Measurements from ENCODE around the gene TPGS2. TPM values are rescaled to one million over a fixed set of nuclear protein-coding genes. Genes with fewer than 3 reads are reported as not detected.
"Not testable (repeated sequence)": the region's sequence is repeated elsewhere in the genome, so short reads cannot be mapped to it uniquely, and the experiment has no call there.

TPGS2 gene
- total and polyA plus RNA-seq, 9 donors: 55.9 to 122 (median 74.1) TPM

DNA sequence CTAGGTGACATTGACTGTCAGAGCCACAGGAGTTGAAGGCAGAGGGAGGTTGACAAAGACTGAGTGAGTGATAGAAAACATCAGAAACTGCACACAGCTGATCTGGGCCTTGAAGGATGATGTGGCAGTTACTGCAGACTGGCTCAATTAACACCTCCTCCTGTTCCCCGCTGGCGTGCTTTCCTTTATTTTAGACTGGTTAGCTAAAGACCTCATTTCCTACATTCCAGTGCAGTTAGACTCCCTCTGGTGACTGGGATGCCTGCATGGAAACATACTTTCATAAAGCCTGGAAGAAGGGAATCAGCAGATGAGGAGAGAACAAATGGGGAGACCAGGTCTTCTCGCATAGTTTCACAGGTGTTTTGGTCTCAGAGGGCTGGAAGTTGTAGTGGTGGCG is 7.1 kb downstream of the TPGS2 start:
- H3K27ac ChIP-seq: no peak overlapping the region
- no peak overlapping the region for H3K4me3 ChIP-seq
- TF ChIP-seq POLR2A (IDR thresholded peaks at IDR 0.05) (no peak), EP300 (IDR thresholded peaks at IDR 0.05) (no peak)
- TF ChIP-seq, protein P1, sequence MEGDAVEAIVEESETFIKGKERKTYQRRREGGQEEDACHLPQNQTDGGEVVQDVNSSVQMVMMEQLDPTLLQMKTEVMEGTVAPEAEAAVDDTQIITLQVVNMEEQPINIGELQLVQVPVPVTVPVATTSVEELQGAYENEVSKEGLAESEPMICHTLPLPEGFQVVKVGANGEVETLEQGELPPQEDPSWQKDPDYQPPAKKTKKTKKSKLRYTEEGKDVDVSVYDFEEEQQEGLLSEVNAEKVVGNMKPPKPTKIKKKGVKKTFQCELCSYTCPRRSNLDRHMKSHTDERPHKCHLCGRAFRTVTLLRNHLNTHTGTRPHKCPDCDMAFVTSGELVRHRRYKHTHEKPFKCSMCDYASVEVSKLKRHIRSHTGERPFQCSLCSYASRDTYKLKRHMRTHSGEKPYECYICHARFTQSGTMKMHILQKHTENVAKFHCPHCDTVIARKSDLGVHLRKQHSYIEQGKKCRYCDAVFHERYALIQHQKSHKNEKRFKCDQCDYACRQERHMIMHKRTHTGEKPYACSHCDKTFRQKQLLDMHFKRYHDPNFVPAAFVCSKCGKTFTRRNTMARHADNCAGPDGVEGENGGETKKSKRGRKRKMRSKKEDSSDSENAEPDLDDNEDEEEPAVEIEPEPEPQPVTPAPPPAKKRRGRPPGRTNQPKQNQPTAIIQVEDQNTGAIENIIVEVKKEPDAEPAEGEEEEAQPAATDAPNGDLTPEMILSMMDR (IDR thresholded peaks at IDR 0.05): no peak
- 94 to 98% (median 96%) methylated on average over 4 of the region's 4 CpGs for WGBS, 3 donors
- DNase-seq: no peak
- no peaks in the 10 kb centered on the region for H3K27me3 ChIP-seq
- no peaks in the 10 kb centered on the region for H3K4me1 ChIP-seq (ENCODE audit: insufficient read depth)
- H3K36me3 ChIP-seq: no peaks in the 10 kb centered on the region
- intact Hi-C loops (cut with DNase I): no loop called here
- H3K9me3 ChIP-seq: no peaks in the 10 kb centered on the region

DNA sequence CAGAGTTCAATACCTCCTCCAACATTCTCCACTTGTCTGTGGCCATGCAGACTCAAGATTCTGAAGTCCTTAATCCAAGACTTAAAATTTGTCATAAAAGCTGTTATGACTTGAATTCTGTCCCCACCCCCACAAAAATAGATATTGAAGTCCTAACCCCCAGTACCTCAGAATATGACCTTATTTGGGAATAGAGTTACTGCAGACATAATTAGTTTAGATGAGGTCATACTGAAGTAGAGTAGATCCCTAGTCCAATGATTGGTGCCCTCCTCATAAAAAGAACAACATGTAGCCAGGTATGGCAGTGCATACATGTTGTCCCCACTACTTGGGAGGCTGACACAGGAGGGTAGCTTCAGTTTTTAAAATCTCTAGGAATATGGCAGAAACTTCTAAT is 9.2 kb downstream of the TPGS2 start:
- Histone ChIP-seq H3K4me1 (ENCODE audit: insufficient read depth) (peaks cover 1% of the 10 kb centered on the region), H3K27me3 (no peaks in the 10 kb centered on the region), H3K36me3 (no peaks in the 10 kb centered on the region), H3K9me3 (no peaks in the 10 kb centered on the region), H3K27ac (no peak overlapping the region), H3K4me3 (no peak overlapping the region)
- TF ChIP-seq POLR2A (IDR thresholded peaks at IDR 0.05) (no peak), EP300 (IDR thresholded peaks at IDR 0.05) (no peak)
- TF ChIP-seq, protein P1 (IDR thresholded peaks at IDR 0.05): no peak
- intact Hi-C loops (cut with DNase I): loop anchor here in 1 of 4 donors (5.0 to 10.0 kb wide), 2 partner anchors 222 to 525 kb away; partner anchors contain the start of gene FHOD3
- DNase-seq: no peak

DNA sequence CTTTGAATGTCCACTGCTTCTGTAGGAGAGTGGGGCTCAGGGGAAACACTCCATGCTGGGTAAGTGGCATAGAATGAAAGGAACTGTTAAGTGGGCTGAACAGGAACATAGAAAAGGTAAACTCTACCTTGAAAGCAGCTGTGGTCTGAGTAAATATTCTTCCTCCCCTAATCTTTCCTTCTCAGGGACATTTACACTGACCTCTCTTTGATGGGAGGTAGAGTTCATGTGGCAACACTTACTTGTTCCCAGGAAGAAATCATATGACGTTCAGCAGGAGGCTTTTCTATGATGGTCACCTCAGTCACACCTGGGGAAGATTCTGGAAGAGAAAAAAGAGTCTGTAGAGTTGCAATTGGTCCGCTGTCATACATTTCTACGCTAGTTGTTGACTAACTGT is 10.2 kb downstream of the TPGS2 start:
- no peak overlapping the region for H3K4me3 ChIP-seq
- H3K36me3 ChIP-seq: no peaks in the 10 kb centered on the region
- TF ChIP-seq, protein P1 (IDR thresholded peaks at IDR 0.05): no peak
- no peak for TF ChIP-seq POLR2A (IDR thresholded peaks at IDR 0.05)
- no peak for TF ChIP-seq EP300 (IDR thresholded peaks at IDR 0.05)
- H3K27ac ChIP-seq: no peak overlapping the region
- H3K27me3 ChIP-seq: no peaks in the 10 kb centered on the region
- peaks cover 1% of the 10 kb centered on the region for H3K4me1 ChIP-seq (ENCODE audit: insufficient read depth)
- H3K9me3 ChIP-seq: no peaks in the 10 kb centered on the region
- intact Hi-C loops (cut with DNase I): loop anchor here in 1 of 4 donors (5.0 to 10.0 kb wide), 2 partner anchors 221 to 524 kb away; partner anchors contain the start of gene FHOD3
- 84 to 92% (median 88%) methylated on average over 3 of the region's 3 CpGs for WGBS, 3 donors
- DNase-seq: no peak

DNA sequence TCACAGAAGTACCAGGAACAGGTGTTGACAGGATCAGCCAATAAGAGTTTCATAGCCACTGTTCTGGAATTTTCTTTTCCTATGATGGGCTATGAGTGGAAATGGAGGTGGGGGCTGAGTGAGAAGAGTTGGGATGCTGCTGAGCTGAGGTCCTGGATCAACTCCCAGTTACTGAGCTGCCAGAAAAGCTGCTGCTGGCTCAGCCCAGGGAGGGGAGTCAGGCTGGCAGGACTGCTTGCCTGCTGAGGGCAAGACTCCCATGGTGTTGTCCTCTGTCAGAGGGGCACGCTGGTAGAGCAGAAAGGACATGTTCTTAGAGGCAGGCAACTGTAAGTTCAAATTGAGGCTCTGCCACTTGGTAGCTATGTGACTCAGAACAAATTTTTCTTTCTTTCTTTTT is 11.8 kb downstream of the TPGS2 start:
- Histone ChIP-seq H3K27me3 (no peaks in the 10 kb centered on the region), H3K27ac (no peak overlapping the region), H3K4me1 (ENCODE audit: insufficient read depth) (peaks cover 6% of the 10 kb centered on the region), H3K4me3 (no peak overlapping the region), H3K36me3 (no peaks in the 10 kb centered on the region), H3K9me3 (no peaks in the 10 kb centered on the region)
- WGBS, 3 donors: 81 to 91% (median 91%) methylated on average over 1 of the region's 1 CpG
- DNase-seq: no peak
- TF ChIP-seq POLR2A (IDR thresholded peaks at IDR 0.05) (no peak), EP300 (IDR thresholded peaks at IDR 0.05) (no peak)
- TF ChIP-seq, protein P1 (IDR thresholded peaks at IDR 0.05): no peak
- intact Hi-C loops (cut with DNase I): loop anchor here in 1 of 4 donors (5.0 to 10.0 kb wide), 2 partner anchors 220 to 522 kb away; partner anchors contain the start of gene FHOD3

DNA sequence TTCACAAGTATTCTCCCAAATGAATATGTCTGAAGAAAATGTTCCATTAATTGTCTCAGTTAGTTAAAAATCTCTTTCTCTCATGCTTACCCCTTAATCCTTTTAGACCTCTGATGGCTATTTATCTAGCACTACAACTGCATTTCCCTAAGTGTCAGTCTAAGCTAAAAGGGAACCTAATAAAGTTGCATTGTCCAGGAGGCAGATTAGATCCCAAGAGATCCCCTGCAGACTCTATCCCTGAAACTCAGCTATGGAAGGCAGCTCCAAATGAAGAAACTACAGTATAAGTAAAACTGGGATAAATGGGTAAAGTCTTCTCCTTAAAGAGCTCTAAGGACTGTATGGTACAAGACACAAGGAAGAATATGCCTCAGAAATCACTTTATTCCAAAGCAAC is 12.7 kb downstream of the TPGS2 start:
- H3K27ac ChIP-seq; H3K4me1 ChIP-seq (ENCODE audit: insufficient read depth); H3K9me3 ChIP-seq; H3K36me3 ChIP-seq; DNase-seq; H3K4me3 ChIP-seq; H3K27me3 ChIP-seq: not testable (repeated sequence)
- intact Hi-C loops (cut with DNase I): loop anchor here in 1 of 4 donors (5.0 to 10.0 kb wide), 2 partner anchors 219 to 521 kb away; partner anchors contain the start of gene FHOD3
